Measurements from ENCODE around the gene PLCH2. TPM values are rescaled to one million over a fixed set of nuclear protein-coding genes. Genes with fewer than 3 reads are reported as not detected.

PLCH2 gene
- total and polyA plus RNA-seq, 4 donors = 2.1 to 7.9 (median 3.4) TPM

DNA sequence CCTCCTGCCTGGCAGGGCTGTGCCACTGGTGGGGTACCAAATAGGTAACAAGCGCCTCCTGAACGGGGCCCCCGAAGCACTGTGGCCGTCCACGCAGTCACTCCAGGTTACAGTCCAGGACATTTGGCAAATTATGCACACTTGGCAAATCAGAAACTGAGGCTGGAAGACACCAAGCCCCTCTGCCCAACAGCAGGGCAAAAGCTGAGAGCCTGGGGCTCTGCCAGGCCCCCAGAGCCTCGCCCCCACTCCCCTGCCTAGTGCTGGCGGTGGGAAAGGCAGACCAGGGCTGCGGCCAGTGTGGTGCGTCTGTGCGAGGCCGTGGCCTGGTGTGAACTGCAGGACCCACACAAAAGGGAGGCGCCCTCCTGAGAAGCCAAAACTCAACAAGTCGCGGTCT lies 40.9 kb downstream of the PLCH2 start:
- Histone ChIP-seq H3K27ac (ENCODE audit: low read depth in 1 of 2, low read length in 1 of 2) (no peak overlapping the region), H3K9ac (ENCODE audit: insufficient read depth in 1 of 2, low read length in 2 of 2) (no peak overlapping the region), H3K4me3 (no peak overlapping the region), H3K4me1 (ENCODE audit: control insufficient read depth in 5 of 5, insufficient read depth in 5 of 5, low read length in 5 of 5) (no peaks in the 10 kb centered on the region), H3K9me3 (ENCODE audit: control insufficient read depth in 4 of 4, insufficient read depth in 3 of 4, low read length in 3 of 4) (no peaks in the 10 kb centered on the region), H3K36me3 (ENCODE audit: control insufficient read depth in 4 of 4, insufficient read depth in 4 of 4, low read length in 4 of 4) (peaks cover 8 to 92% (median 48%) of the 10 kb centered on the region in 4 donors), H3K27me3 (ENCODE audit: control insufficient read depth in 3 of 3, insufficient read depth in 3 of 3, low read length in 2 of 3) (no peaks in the 10 kb centered on the region)
- WGBS, 2 donors = 97 to 98% methylated on average over 14 of the region's 14 CpGs
- DNase-seq (no peak), ATAC-seq (ENCODE audit: insufficient read depth, low FRiP score) (no peak)
- TF ChIP-seq, protein P1, sequence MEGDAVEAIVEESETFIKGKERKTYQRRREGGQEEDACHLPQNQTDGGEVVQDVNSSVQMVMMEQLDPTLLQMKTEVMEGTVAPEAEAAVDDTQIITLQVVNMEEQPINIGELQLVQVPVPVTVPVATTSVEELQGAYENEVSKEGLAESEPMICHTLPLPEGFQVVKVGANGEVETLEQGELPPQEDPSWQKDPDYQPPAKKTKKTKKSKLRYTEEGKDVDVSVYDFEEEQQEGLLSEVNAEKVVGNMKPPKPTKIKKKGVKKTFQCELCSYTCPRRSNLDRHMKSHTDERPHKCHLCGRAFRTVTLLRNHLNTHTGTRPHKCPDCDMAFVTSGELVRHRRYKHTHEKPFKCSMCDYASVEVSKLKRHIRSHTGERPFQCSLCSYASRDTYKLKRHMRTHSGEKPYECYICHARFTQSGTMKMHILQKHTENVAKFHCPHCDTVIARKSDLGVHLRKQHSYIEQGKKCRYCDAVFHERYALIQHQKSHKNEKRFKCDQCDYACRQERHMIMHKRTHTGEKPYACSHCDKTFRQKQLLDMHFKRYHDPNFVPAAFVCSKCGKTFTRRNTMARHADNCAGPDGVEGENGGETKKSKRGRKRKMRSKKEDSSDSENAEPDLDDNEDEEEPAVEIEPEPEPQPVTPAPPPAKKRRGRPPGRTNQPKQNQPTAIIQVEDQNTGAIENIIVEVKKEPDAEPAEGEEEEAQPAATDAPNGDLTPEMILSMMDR (IDR thresholded peaks at IDR 0.05; ENCODE audit: control extremely low read depth, extremely low read depth) = no peak

DNA sequence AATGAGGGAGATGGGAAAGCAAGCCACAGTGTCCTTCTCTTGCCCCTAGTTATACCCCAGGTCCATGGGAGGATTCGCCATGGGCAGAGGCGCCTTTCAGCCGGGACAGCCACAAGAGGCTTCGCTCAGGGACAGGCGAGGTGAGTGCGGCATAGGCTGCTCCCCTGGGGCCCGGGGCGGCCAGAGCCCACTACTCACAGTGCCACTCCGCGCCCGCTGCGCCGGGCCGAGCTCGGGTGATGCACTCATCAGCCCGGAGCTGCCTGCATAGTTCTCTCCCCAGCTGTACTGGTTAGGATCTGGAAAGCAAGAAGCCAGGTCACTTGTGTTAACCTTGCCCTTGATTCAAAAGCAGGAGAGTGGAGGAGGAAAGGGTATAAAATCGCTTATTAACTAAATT lies 41.9 kb downstream of the PLCH2 start:
- H3K27ac ChIP-seq (ENCODE audit: low read depth in 1 of 2, low read length in 1 of 2) = no peak overlapping the region
- H3K36me3 ChIP-seq (ENCODE audit: control insufficient read depth in 4 of 4, insufficient read depth in 4 of 4, low read length in 4 of 4) = peaks cover 10 to 85% (median 42%) of the 10 kb centered on the region in 4 donors
- H3K4me3 ChIP-seq = no peak overlapping the region
- no peaks in the 10 kb centered on the region for H3K27me3 ChIP-seq (ENCODE audit: control insufficient read depth in 3 of 3, insufficient read depth in 3 of 3, low read length in 2 of 3)
- DNase-seq (no peak), ATAC-seq (ENCODE audit: insufficient read depth, low FRiP score) (no peak)
- H3K4me1 ChIP-seq (ENCODE audit: control insufficient read depth in 5 of 5, insufficient read depth in 5 of 5, low read length in 5 of 5) = no peaks in the 10 kb centered on the region
- no peak overlapping the region for H3K9ac ChIP-seq (ENCODE audit: insufficient read depth in 1 of 2, low read length in 2 of 2)
- H3K9me3 ChIP-seq (ENCODE audit: control insufficient read depth in 4 of 4, insufficient read depth in 3 of 4, low read length in 3 of 4) = no peaks in the 10 kb centered on the region
- 97 to 98% methylated on average over 17 of the region's 17 CpGs for WGBS, 2 donors
- TF ChIP-seq, protein P1 (IDR thresholded peaks at IDR 0.05; ENCODE audit: control extremely low read depth, extremely low read depth) = no peak

DNA sequence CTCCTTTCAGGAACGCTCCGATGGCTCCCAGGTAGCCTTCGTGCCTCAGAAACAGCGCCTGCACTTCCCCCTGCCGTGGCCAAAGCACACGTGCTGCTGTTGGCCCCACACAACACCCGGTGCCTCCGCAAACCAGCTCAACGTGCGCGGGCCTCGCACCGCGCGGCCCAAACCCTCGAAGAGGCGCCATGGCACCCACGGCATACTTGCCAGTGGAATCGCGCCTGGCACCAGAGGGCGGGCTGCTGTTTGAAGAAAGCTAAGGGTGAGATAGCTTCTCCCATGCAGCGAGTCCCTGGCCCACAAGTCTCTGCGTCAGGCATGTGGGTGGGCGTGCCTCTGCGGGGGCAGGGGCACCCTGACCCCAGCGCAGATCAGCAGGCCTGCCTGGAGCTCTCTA lies 42.4 kb downstream of the PLCH2 start:
- no peak overlapping the region for H3K27ac ChIP-seq (ENCODE audit: low read depth in 1 of 2, low read length in 1 of 2)
- H3K4me1 ChIP-seq (ENCODE audit: control insufficient read depth in 5 of 5, insufficient read depth in 5 of 5, low read length in 5 of 5) = peaks cover 0 to 4% (median under 1%) of the 10 kb centered on the region in 5 donors
- ATAC-seq (ENCODE audit: insufficient read depth, low FRiP score) (no peak), DNase-seq (no peak)
- TF ChIP-seq, protein P1 (IDR thresholded peaks at IDR 0.05; ENCODE audit: control extremely low read depth, extremely low read depth) = no peak
- H3K36me3 ChIP-seq (ENCODE audit: control insufficient read depth in 4 of 4, insufficient read depth in 4 of 4, low read length in 4 of 4) = peaks cover 10 to 80% (median 38%) of the 10 kb centered on the region in 4 donors
- no peak overlapping the region for H3K9ac ChIP-seq (ENCODE audit: insufficient read depth in 1 of 2, low read length in 2 of 2)
- no peak overlapping the region for H3K4me3 ChIP-seq
- WGBS, 2 donors = 96% methylated on average over 26 of the region's 26 CpGs
- no peaks in the 10 kb centered on the region for H3K9me3 ChIP-seq (ENCODE audit: control insufficient read depth in 4 of 4, insufficient read depth in 3 of 4, low read length in 3 of 4)
- no peaks in the 10 kb centered on the region for H3K27me3 ChIP-seq (ENCODE audit: control insufficient read depth in 3 of 3, insufficient read depth in 3 of 3, low read length in 2 of 3)
